Measurements from ENCODE around the gene UNC5B. TPM values are rescaled to one million over a fixed set of nuclear protein-coding genes. Genes with fewer than 3 reads are reported as not detected.
A peak's percentile ranks its signal among the peaks of the same experiment; 100 is the strongest.

The UNC5B gene
- total RNA-seq, 1 experiment from 2014 or later = 49.6 TPM

DNA sequence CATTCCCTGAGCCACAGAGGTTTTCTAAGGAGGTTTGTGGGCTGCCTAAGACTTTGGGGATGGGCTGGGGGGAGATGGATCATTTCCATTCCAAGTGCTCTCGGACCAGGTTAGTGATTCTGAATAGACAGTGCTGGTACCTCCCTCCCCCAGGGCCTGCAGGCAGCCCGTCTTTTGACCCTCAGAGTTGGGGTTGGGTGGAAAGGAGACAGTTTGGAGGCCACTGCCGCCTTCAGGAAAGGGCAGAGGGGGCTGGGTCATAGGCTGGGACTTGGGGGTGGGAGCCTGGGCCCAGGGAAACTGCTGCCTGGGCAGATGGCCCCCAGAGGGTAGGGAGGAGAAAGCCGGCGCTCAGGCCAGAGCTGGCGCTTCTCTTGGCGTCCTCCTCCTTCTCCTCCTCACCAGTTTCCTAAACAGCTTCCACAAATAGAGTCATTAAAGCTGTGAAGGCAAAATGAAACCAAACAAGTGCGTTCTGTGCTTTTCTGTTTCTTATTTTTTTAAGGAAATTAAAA lies 4.4 kb downstream of the UNC5B start:
- H3K4me3 Mint-ChIP-seq = peak overlapping the region; percentile 71
- TF ChIP-seq, protein P1, sequence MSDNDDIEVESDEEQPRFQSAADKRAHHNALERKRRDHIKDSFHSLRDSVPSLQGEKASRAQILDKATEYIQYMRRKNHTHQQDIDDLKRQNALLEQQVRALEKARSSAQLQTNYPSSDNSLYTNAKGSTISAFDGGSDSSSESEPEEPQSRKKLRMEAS (CRISPR knock-in tag; IDR thresholded peaks at IDR 0.05) = no peak
- peak overlapping the region; percentile 80 for H3K27ac Mint-ChIP-seq
- no peaks in the 10 kb centered on the region for H3K9me3 Mint-ChIP-seq
- H3K27me3 Mint-ChIP-seq (ENCODE audit: low read depth) = peaks cover 19% of the 10 kb centered on the region
- ChIA-PET CTCF (interaction anchor here (1.1 to 6.4 kb wide), 8 partner anchors 8 to 313 kb away, joined by 3 to 67 read pairs (median 6); no protein-coding TSS in a partner anchor), POLR2A (interaction anchor here (1.4 to 1.8 kb wide), 3 partner anchors 37 to 53 kb away, joined by 4 to 10 read pairs (median 7); no protein-coding TSS in a partner anchor)
- H3K4me1 Mint-ChIP-seq = peaks cover 63% of the 10 kb centered on the region
- no peak for DNase-seq (ENCODE audit: low spot score)
- no peak; the same call in 1 of the 2 replicates for ATAC-seq
- H3K36me3 Mint-ChIP-seq = no peaks in the 10 kb centered on the region

DNA sequence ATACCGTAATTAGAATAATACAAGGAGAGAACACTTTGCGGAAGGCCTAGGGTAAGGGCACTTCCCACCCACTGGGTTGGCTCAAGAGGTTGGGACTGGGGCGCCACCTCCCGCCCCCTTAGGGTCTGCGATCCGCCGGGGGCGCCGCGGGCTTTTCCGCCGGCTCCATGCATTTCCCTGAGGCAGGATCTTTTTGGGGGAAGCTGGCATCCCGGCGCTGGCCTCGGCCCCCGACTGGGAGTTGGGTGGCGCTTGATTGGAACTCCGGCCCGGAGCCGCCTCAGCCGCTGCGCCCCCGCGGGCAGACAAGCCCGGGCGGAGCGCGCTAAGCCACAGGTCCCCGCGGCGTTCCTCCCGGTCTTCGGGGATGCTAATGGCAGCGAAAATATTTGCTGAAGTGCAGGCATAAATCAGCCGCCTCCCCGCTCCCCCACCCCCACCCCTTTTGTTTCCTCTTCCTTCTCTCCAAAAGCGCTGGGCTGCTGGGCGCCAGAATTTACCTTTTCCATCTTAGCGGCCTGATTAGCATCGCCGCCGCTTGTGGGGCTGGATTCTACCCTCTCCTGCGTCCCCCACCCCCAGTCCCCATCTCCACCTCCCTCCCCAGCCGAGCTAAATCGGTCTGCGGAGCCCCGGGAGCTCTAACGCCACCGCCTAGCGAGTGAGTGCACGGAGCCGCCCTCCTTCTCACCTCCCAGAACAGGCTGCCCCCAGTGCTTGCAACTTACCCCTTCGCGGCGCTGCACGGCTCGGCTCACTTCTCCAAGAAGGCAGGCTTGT lies 5.1 kb downstream of the UNC5B start:
- ChIA-PET CTCF (interaction anchor here (0.6 to 6.4 kb wide), 13 partner anchors 9 to 728 kb away, joined by 3 to 67 read pairs (median 6); no protein-coding TSS in a partner anchor), POLR2A (interaction anchor here (0.6 to 1.8 kb wide), 4 partner anchors 37 to 53 kb away, joined by 3 to 10 read pairs (median 6); no protein-coding TSS in a partner anchor)
- ATAC-seq = peak; percentile 36
- Mint-ChIP-seq H3K4me1 (peaks cover 67% of the 10 kb centered on the region), H3K27ac (peak overlapping the region; percentile 80; the same call in 1 of the 2 replicates), H3K27me3 (ENCODE audit: low read depth) (peaks cover 17% of the 10 kb centered on the region), H3K4me3 (peak overlapping the region; percentile 71), H3K36me3 (no peaks in the 10 kb centered on the region), H3K9me3 (no peaks in the 10 kb centered on the region)
- TF ChIP-seq ZNF423 (CRISPR knock-in tag; IDR thresholded peaks at IDR 0.05) (peak; percentile 59; the same call in 1 of the 2 replicates), IRF1 (CRISPR knock-in tag; IDR thresholded peaks at IDR 0.05) (no peak)
- DNase-seq (ENCODE audit: low spot score) = peak; percentile 70

- peak overlapping the region; percentile 71 for H3K4me3 Mint-ChIP-seq
- DNase-seq (ENCODE audit: low spot score) = no peak
- H3K27ac Mint-ChIP-seq = 0 out of 2 replicates have a peak overlapping the region, but pooled peaks have one; percentile 33
Measured at GRCh38 chr10:71218046-71218650, 5.8 kb downstream of the UNC5B start.

More at GRCh38 chr10:71218046-71218650, 5.8 kb downstream of the UNC5B start:
- TF ChIP-seq ZNF317 (CRISPR knock-in tag; IDR thresholded peaks at IDR 0.05; ENCODE audit: borderline replicate concordance, low read depth) (no peak), JUN (CRISPR knock-in tag; IDR thresholded peaks at IDR 0.05) (no peak), ZNF281 (CRISPR knock-in tag; IDR thresholded peaks at IDR 0.05) (no peak), NR3C1 (CRISPR knock-in tag; conservative IDR thresholded peaks at IDR 0.05; ENCODE audit: low read depth) (no peak), NR2C2 (CRISPR knock-in tag; IDR thresholded peaks at IDR 0.05) (no peak), ZNF425 (CRISPR knock-in tag; conservative IDR thresholded peaks at IDR 0.05) (no peak), FOXJ3 (CRISPR knock-in tag; IDR thresholded peaks at IDR 0.05; ENCODE audit: borderline replicate concordance) (no peak), TCF7 (CRISPR knock-in tag; IDR thresholded peaks at IDR 0.05; ENCODE audit: low read depth) (no peak), NFE2L1 (CRISPR knock-in tag; IDR thresholded peaks at IDR 0.05) (no peak)
- TF ChIP-seq, protein P2, sequence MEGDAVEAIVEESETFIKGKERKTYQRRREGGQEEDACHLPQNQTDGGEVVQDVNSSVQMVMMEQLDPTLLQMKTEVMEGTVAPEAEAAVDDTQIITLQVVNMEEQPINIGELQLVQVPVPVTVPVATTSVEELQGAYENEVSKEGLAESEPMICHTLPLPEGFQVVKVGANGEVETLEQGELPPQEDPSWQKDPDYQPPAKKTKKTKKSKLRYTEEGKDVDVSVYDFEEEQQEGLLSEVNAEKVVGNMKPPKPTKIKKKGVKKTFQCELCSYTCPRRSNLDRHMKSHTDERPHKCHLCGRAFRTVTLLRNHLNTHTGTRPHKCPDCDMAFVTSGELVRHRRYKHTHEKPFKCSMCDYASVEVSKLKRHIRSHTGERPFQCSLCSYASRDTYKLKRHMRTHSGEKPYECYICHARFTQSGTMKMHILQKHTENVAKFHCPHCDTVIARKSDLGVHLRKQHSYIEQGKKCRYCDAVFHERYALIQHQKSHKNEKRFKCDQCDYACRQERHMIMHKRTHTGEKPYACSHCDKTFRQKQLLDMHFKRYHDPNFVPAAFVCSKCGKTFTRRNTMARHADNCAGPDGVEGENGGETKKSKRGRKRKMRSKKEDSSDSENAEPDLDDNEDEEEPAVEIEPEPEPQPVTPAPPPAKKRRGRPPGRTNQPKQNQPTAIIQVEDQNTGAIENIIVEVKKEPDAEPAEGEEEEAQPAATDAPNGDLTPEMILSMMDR (IDR thresholded peaks at IDR 0.05) = no peak
- Mint-ChIP-seq H3K4me1 (peaks cover 74% of the 10 kb centered on the region), H3K9me3 (no peaks in the 10 kb centered on the region), H3K27me3 (ENCODE audit: low read depth) (peaks cover 15% of the 10 kb centered on the region), H3K36me3 (no peaks in the 10 kb centered on the region)
- CTCF ChIA-PET = interaction anchor here (0.6 to 6.4 kb wide), 10 partner anchors 9 to 729 kb away, joined by 3 to 67 read pairs (median 7); no protein-coding TSS in a partner anchor
- no peak for ATAC-seq
- POLR2A ChIA-PET = interaction anchor here (0.6 to 1.8 kb wide), 2 partner anchors 41 to 52 kb away, joined by 3 to 7 read pairs; no protein-coding TSS in a partner anchor

All from WTC11 (cell line).